GM19463 (cell line): Measurements from ENCODE around the gene CDON.

Source experiments
- ATAC-seq: cut with Tn5 transposase; IDR thresholded peaks from one replicate; pipeline ENCODE4 v1.9.1; 2021; ENCODE audit warnings: mild to moderate bottlenecking, moderate library complexity; ENCODE audit not compliant: unreplicated experiment

The CDON gene

GRCh38 chr11:126082251-126083109 lies 19.8 kb upstream of the CDON start:
- ATAC-seq = no peak

- ATAC-seq = no peak
These were observed 19.2 kb upstream of the CDON start for GRCh38 chr11:126081915-126082250.

- no peak for ATAC-seq
These were observed 17.7 kb upstream of the CDON start for GRCh38 chr11:126080161-126080941.

DNA sequence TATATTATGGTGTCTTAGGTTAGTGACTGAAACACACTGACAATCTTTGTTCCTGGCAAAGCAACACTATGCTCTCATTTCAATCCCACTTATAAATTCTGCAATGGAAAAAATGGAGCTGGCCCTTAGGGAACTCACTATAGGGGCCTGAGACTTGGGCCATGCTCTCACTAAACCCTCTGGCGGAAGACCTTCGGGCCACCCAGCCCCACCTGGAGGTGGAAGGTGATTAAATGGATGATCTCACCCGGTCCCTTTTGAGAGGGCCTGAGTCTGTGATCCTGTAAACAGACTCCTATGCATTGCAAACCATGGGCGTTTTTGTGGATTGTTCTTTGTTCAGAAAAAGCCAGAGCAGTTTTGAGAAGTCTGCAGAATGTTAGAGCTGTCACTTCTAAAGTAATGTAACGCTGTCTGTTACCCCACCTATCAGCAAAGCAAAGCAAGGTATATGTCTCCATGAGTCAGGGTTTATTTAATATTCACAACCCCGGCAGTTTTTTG lies 17.0 kb upstream of the CDON start:
- ATAC-seq = no peak

DNA sequence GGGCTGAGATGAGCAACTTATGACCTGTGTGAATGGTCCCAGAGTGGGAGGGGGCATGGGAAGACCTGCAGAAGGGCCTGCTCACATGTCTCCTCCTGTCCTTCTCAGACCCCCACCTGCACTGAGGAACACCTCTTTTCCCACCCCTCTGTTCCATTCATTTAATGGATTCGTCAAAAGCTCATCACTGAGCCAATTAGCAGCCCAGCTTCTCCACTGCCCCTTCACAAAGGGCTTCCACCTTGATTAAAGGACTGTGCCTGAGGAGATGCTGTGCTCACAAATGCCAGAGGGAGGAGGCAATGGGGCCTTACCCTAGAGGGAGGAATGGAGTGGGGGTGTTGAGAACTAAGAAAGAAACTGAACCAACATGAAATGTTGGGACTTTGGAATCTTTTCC lies 14.0 kb upstream of the CDON start:
- ATAC-seq = no peak

DNA sequence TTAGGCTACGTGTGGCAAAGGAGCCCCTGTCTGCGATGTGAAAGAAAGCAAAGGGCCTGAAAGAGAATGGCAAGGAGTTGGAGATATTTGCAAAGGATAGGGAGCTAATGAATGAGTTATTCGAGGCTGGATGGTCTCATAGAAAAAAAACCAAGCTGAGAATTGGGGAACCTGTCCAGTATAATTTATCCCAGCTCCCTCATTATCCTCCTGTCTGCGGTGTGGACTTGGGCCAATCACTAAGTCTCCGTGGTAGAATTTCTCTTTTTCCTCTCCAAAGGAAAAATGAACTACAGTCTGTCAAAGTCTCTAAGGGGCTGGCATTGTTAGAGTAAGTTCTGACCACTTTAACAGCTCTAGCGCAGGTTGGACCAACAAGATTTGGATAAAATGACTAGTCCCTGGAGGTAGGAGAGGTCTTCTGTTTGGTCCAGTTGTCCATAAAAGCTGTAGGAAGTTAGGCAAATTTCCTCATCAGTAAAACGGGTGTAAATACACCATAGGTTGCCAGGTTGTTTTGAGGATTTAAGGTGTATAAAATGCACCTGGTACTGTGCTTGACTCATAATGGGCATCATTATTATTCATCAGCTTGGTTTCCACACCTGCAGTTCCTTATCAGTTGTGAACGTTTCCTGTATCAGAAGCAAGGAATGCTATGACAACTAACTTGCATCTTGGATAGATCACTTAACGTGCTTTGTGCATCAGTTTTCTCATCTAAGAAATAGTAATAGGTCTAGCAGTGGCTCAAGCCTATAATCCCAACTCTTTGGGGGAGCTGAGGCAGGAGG lies 10.3 kb upstream of the CDON start:
- no peak for ATAC-seq

- no peak for ATAC-seq
These were observed 9.6 kb upstream of the CDON start for GRCh38 chr11:126072141-126072741.

GRCh38 chr11:126063507-126063852 lies 814 bp upstream of the CDON start:
- no peak for ATAC-seq

- ATAC-seq = no peak
These were observed 673 bp downstream of the CDON start for GRCh38 chr11:126061707-126062678.

- ATAC-seq = no peak
These were observed 1.9 kb downstream of the CDON start for GRCh38 chr11:126060757-126061171.

DNA sequence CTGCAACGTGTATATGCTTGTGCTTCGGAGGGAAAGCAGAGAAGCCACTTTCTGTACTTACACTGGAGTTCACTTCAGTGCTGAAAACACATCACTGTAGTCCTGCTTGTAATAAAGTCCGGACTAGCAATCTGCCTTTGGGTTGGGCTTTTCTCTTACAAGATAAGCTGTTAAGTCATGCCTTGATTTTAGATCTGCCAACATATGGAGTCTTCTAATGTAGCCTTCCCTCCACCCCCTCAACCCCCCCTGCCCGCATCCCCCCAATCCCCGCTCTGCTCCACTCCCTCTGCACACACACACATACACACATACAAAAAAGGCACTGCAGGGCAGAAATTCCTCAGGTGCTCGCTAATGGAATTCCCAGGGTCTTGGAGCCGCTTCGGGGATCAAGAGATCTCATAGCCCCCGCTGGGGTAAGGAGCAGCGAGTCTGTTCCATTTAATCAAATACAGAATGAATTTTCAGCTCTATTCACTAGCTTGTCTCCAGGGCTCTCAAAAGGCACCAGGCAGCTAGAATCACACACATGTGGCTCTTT lies 3.4 kb downstream of the CDON start:
- no peak for ATAC-seq

- no peak for ATAC-seq
These were observed 4.4 kb downstream of the CDON start for GRCh38 chr11:126058105-126058874.

DNA sequence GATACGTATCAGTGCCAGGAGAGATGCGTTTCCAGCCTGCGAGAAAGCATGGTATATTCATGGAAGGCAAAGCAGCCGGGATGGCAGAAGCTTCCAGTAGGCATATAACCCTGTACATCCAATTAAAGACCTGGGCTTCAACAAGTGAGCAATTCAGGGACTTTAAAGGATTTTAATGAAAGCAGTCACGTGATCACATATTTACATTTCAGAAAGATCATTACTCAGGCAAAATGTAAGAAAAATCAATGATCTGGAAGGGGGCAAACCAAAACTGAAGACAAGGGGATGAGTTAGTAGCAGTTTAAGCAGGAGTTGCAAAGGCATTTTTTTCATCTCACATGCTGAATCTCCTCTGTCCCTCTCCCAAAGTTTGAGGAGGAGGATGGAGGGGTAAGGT lies 7.8 kb downstream of the CDON start:
- no peak for ATAC-seq

DNA sequence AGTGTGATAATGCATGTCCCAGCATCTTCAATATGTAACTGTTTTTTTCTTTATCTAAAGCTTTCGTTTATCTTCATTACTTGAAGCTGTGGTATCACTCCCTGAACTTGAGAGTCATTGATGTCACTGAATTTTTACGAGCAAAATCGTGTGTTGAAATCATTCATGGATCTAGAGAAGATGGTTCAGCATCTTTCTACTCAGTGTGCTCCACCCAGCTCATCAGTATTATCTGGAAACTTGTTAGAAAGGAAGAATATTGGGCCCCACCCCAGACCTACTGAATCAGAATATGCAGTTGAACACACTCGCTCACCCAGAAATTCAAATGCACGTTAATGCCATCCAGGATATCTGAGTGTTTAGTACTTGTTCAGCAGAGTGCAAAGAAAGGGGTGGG lies 8.3 kb downstream of the CDON start:
- no peak for ATAC-seq

- no peak for ATAC-seq
These were observed 9.0 kb downstream of the CDON start for GRCh38 chr11:126053415-126054286.

GRCh38 chr11:126051117-126051516 lies 11.5 kb downstream of the CDON start:
- ATAC-seq = no peak

- no peak for ATAC-seq
These were observed 13.5 kb downstream of the CDON start for GRCh38 chr11:126049159-126049558.

DNA sequence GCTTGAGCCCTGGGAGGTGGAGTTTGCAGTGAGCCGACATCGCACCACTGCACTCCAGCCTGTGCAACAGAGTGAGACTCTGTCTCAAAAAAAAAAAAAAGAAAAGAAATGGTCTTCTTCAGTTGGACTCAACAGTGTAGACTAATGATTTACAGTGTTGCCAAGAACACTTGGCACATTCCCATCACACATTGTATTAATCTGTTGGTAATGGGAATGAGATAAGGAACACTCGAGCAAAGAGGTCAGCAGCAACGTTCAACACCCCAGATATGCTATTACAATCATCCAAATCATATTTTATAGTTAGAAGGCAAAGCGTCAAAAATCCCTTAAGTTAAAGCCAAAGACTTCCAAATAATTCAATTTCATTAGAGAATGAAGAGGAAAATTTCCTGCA lies 14.5 kb downstream of the CDON start:
- no peak for ATAC-seq
